Activated CD8-positive, alpha-beta memory T cell treated with anti-CD3 and anti-CD28 coated beads, Interleukin-2, amount 10 ng/mL, durations not matched to agents 7 days and 5 days (primary cell): ENCODE data around the gene TNNI3K. TPM values are rescaled to one million over a fixed set of nuclear protein-coding genes. Genes with fewer than 3 reads are reported as not detected.
A peak's percentile ranks its signal among the peaks of the same experiment; 100 is the strongest.

Source experiments
- ATAC-seq: fragments of 150-1000 bp; cut with Tn5 transposase; one replicate; pipeline ENCODE4 v1.10.0; 2021; ENCODE audit warnings: moderate library complexity
- CTCF ChIA-PET: fragments of 350-600 bp; sonication (Branson Sonifier 250); formaldehyde crosslinking; loops from one replicate; lab custom pipeline; 2021; ENCODE audit warnings: antibody characterized with exemption; lab: Charles Lee
- DNase-seq: peaks from one replicate; pipeline ENCODE4 v3.0.0-alpha.2; 2020
- H3K27ac Mint-ChIP-seq: one replicate; pipeline ENCODE4 v1.8.0; 2021; ENCODE audit warnings: mild to moderate bottlenecking, mixed read lengths
- H3K27me3 Mint-ChIP-seq: one replicate; pipeline ENCODE4 v1.8.0; 2021; ENCODE audit warnings: mixed read lengths
- H3K36me3 Mint-ChIP-seq: one replicate; pipeline ENCODE4 v1.8.0; 2021; ENCODE audit warnings: mild to moderate bottlenecking, mixed read lengths
- H3K4me1 Mint-ChIP-seq: one replicate; pipeline ENCODE4 v1.8.0; 2021; ENCODE audit warnings: mixed read lengths
- H3K4me3 Mint-ChIP-seq: one replicate; pipeline ENCODE4 v1.8.0; 2021; ENCODE audit warnings: mild to moderate bottlenecking, moderate library complexity, mixed read lengths
- H3K9me3 Mint-ChIP-seq: one replicate; pipeline ENCODE4 v1.8.0; 2022; ENCODE audit warnings: low read depth, mixed read lengths
- total RNA-seq, 2 experiments: library from RNA; stranded (reverse); gene quantifications; one replicate each; pipeline ENCODE4 v1.2.3, GENCODE V29; 2021

Gene TNNI3K, protein sequence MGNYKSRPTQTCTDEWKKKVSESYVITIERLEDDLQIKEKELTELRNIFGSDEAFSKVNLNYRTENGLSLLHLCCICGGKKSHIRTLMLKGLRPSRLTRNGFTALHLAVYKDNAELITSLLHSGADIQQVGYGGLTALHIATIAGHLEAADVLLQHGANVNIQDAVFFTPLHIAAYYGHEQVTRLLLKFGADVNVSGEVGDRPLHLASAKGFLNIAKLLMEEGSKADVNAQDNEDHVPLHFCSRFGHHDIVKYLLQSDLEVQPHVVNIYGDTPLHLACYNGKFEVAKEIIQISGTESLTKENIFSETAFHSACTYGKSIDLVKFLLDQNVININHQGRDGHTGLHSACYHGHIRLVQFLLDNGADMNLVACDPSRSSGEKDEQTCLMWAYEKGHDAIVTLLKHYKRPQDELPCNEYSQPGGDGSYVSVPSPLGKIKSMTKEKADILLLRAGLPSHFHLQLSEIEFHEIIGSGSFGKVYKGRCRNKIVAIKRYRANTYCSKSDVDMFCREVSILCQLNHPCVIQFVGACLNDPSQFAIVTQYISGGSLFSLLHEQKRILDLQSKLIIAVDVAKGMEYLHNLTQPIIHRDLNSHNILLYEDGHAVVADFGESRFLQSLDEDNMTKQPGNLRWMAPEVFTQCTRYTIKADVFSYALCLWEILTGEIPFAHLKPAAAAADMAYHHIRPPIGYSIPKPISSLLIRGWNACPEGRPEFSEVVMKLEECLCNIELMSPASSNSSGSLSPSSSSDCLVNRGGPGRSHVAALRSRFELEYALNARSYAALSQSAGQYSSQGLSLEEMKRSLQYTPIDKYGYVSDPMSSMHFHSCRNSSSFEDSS
- total RNA-seq = not detected

DNA sequence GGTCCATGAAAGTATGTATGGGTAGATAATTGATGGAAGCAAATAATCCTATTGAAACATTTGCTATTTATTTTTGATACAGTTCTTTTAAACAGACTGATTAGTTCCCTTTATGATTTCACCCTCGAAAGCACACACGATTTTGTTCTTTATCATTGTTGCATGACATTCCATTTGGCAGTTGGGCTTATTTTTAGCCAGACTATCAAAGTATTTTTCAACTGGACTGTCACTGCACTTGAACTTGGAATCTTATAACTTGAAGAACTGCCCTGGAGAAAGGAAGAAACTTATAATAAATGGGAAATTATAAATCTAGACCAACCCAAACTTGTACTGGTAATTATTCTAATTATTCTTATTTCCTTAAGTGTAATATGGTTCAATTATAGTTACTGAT is at the start of gene TNNI3K:
Gene TNNI3K (plus strand): TSS at position 235 of the 400 bp plus-strand sequence. CDS start 65 bp downstream, at position 300.
- no peaks in the 10 kb centered on the region for H3K4me1 Mint-ChIP-seq
- CTCF ChIA-PET = no interaction called here
- no peaks in the 10 kb centered on the region for H3K27me3 Mint-ChIP-seq
- DNase-seq (no peak), ATAC-seq (no peak)
- H3K4me3 Mint-ChIP-seq = no peak within 1 kb of the TSS
- no peaks in the 10 kb centered on the region for H3K9me3 Mint-ChIP-seq
- H3K36me3 Mint-ChIP-seq = no peaks in the 10 kb centered on the region
- H3K27ac Mint-ChIP-seq = no peak within 1 kb of the TSS

DNA sequence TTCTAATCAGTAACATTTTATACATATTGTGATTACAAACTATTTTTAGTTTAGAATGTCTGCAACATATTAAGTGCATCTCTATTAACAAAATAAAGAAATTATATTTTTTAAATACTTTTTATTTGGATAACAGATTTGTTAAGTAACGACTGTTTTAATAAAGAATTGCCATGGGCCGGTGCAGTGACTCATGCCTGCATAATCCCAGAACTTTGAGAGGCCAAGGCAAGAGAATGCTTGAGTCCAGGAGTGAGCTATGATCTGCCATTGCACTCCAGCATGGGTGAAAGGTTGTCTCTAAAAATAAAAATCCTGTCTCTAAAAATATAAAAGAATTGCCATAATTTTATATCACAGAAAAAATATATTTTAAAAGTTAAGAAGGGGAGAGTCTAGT is 41.3 kb upstream of the TNNI3K start:
- ATAC-seq (no peak), DNase-seq (no peak)
- peaks cover 2% of the 10 kb centered on the region for H3K9me3 Mint-ChIP-seq
- H3K27me3 Mint-ChIP-seq = no peaks in the 10 kb centered on the region
- CTCF ChIA-PET = no interaction called here
- no peak overlapping the region for H3K4me3 Mint-ChIP-seq
- no peak overlapping the region for H3K27ac Mint-ChIP-seq
- peaks cover 1% of the 10 kb centered on the region for H3K36me3 Mint-ChIP-seq
- peaks cover 12% of the 10 kb centered on the region for H3K4me1 Mint-ChIP-seq

DNA sequence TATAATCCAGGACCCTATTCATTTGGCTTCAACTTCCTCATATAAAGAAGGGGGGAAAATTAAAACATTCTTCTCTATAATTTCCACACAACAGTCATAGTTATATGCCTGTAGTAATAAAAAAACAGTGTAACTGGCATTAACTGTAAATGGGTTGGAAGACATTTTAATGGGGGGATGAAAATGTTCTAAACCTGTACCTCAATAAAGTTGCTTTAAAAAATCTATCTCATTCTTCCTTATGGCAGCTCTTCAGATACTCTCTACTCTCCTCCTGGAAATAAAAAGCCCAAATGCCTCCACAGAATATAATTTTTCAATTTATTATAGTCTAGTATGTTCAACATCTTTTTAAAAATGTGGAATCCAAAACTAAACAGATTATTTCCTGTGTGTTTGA is 39.8 kb upstream of the TNNI3K start:
- peaks cover 18% of the 10 kb centered on the region for H3K4me1 Mint-ChIP-seq

DNA sequence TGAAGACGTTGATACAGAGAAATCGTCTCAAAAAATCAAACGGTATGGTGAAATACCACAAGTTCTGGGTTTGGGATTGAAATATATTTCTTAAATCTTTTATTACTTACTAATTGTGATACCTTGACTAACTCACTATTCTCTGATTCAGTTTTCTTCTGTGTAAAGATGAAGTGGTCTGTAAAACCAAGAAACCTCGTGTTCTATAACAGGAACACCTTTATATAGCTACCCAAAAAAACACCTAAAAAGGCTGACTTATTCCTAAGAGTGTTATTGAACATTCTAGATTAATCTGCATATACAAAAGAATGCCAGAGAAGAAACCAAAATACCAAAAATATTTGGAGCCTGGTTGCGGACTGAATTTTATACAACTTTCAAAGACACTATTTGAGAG is 37.9 kb upstream of the TNNI3K start:
- CTCF ChIA-PET = no interaction called here
- ATAC-seq (no peak), DNase-seq (no peak)
- Mint-ChIP-seq H3K27me3 (no peaks in the 10 kb centered on the region), H3K4me3 (peak overlapping the region; percentile 79), H3K4me1 (peaks cover 18% of the 10 kb centered on the region), H3K9me3 (no peaks in the 10 kb centered on the region), H3K27ac (peak overlapping the region; percentile 82), H3K36me3 (peaks cover 2% of the 10 kb centered on the region)

More for the DNA sequence above, 39.8 kb upstream of the TNNI3K start:
- DNase-seq (no peak), ATAC-seq (no peak)
- peaks cover under 1% of the 10 kb centered on the region for H3K9me3 Mint-ChIP-seq
- peaks cover 2% of the 10 kb centered on the region for H3K36me3 Mint-ChIP-seq
- no peaks in the 10 kb centered on the region for H3K27me3 Mint-ChIP-seq
- CTCF ChIA-PET = no interaction called here
- no peak overlapping the region for H3K27ac Mint-ChIP-seq
- no peak overlapping the region for H3K4me3 Mint-ChIP-seq

DNA sequence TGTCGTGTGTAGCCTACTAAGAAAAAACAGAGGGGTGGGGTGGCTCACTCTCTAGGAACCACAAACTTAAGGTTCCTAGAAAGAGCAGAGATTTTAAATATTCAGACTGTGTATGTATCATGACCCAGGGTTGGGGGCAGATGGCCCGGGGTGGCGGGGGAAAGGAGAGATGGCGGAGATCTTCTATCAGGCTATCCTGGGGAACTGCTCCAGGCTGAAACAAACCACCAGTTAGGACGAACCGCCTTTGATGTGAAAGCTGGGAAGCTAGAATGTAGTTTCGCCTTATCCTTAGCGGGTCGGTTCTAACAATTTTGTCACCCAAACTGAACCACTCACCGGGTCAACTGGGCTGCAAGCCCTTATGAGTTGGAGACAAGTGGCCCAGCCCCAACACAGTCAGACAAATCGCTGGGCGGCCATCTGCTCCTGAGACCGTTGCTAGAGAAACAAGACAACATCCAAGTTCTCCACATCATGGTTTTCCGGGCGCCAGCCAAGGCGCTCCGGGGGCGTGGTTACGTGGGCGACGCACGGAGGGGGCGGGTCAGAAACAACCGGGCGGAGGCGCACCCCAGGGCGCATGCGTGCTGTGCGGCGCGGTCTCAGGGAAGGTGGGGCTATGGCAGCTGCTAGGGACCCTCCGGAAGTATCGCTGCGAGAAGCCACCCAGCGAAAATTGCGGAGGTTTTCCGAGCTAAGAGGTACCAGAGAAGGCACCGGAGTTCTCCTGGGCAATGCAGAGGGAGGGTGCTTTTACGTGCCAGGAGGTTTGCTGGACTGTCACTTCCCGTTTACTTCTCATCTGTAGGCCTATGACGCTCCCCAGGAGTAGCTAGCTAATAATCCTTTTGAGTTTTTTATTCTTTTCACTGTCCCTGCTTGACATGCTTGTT is 37.3 kb upstream of the TNNI3K start, which contains the start of the genes FPGT and LRRIQ3:
Gene FPGT (plus strand): TSS at position 586 of the 896 bp plus-strand sequence. CDS start 37 bp downstream, at position 623.
Gene LRRIQ3 (minus strand): TSS at position 520 of the 896 bp plus-strand sequence. CDS start 14,492 bp downstream, outside the sequence.
- no peaks in the 10 kb centered on the region for H3K27me3 Mint-ChIP-seq
- H3K4me1 Mint-ChIP-seq = peaks cover 18% of the 10 kb centered on the region
- H3K4me3 Mint-ChIP-seq = peak within 1 kb of the TSS; percentile 79
- H3K27ac Mint-ChIP-seq = peak within 1 kb of the TSS; percentile 82
- peaks cover 2% of the 10 kb centered on the region for H3K36me3 Mint-ChIP-seq
- peak; percentile 97 for DNase-seq
- CTCF ChIA-PET = no interaction called here
- H3K9me3 Mint-ChIP-seq = no peaks in the 10 kb centered on the region
- ATAC-seq = peak; percentile 97

DNA sequence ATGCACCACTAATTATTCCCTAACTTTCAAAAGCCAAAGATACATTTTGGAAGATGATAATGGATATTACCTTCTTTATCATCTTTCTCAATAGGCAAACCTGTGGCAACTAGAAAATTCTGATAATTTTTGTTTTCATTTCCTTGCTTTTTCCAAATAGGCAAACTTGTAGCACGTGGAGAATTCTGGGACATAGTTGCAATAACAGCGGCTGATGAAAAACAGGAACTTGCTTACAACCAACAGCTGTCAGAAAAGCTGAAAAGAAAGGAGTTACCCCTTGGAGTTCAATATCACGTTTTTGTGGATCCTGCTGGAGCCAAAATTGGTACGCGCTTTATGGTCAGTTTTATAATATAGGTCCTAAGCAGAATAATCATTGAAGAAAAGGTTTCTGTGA is 35.7 kb upstream of the TNNI3K start:
- no peak for DNase-seq
- Mint-ChIP-seq H3K27me3 (no peaks in the 10 kb centered on the region), H3K36me3 (peaks cover 2% of the 10 kb centered on the region), H3K9me3 (no peaks in the 10 kb centered on the region), H3K27ac (no peak overlapping the region), H3K4me1 (peaks cover 18% of the 10 kb centered on the region), H3K4me3 (no peak overlapping the region)
- no peak for ATAC-seq
- CTCF ChIA-PET = no interaction called here

DNA sequence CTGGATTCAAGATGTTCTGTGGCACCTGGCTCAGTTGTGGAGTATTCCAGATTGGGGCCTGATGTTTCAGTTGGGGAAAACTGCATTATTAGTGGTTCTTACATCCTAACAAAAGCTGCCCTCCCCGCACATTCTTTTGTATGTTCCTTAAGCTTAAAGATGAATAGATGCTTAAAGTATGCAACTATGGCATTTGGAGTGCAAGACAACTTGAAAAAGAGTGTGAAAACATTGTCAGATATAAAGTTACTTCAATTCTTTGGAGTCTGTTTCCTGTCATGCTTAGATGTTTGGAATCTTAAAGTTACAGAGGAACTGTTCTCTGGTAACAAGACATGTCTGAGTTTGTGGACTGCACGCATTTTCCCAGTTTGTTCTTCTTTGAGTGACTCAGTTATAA is 29.9 kb upstream of the TNNI3K start:
- Mint-ChIP-seq H3K9me3 (no peaks in the 10 kb centered on the region), H3K27me3 (no peaks in the 10 kb centered on the region), H3K27ac (no peak overlapping the region), H3K36me3 (peaks cover 3% of the 10 kb centered on the region), H3K4me3 (no peak overlapping the region), H3K4me1 (peaks cover 2% of the 10 kb centered on the region)
- DNase-seq = no peak
- ATAC-seq = no peak
- CTCF ChIA-PET = interaction anchor here (1.5 kb wide), 1 partner anchor 10 kb away, joined by 3 read pairs; no protein-coding TSS in a partner anchor

DNA sequence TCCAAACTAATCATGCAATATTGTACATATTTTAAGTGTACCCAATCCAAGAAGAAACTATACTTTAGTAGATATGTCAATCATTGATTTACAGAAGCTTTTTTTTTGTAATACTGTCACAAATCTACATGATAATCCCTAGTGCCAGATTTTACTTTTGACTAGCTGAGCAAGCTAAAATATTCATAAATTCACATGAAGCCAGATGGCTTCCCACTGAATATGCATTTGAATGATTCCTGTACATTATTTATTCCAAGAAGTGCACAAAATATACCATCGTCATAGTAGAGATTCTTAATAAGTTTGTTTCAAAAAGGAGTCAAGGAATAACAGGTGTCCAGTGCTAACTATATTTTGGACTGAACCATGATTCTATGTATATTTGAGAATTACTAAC is 20.0 kb upstream of the TNNI3K start:
- ATAC-seq (no peak), DNase-seq (no peak)
- CTCF ChIA-PET = interaction anchor here (1.1 kb wide), 1 partner anchor 10 kb away, joined by 3 read pairs; no protein-coding TSS in a partner anchor
- H3K27ac Mint-ChIP-seq = no peak overlapping the region
- H3K4me1 Mint-ChIP-seq = no peaks in the 10 kb centered on the region
- no peaks in the 10 kb centered on the region for H3K9me3 Mint-ChIP-seq
- H3K4me3 Mint-ChIP-seq = no peak overlapping the region
- no peaks in the 10 kb centered on the region for H3K27me3 Mint-ChIP-seq
- no peaks in the 10 kb centered on the region for H3K36me3 Mint-ChIP-seq

DNA sequence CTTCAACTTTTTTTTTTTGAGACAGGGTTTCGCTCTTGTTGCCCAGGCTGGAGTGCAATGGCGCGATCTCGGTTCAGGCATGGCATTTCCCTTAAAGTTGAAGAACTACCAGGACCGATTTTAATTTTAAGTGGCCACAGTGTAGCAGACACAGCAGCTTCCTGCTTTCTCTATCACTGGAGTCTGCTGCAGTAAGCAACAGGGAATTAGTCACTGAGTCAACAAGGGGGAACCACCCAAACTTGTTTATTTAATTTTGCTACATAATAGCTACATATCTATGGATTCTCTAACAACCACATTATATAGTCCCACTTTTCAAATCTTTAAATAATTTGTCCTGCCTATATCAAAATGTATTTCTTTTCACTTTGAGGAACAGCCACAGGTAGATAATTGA is 12.5 kb upstream of the TNNI3K start:
- ATAC-seq = no peak
- no peak for DNase-seq
- H3K27me3 Mint-ChIP-seq = peaks cover 2% of the 10 kb centered on the region
- H3K27ac Mint-ChIP-seq = no peak overlapping the region
- no peaks in the 10 kb centered on the region for H3K4me1 Mint-ChIP-seq
- CTCF ChIA-PET = no interaction called here
- peaks cover 12% of the 10 kb centered on the region for H3K9me3 Mint-ChIP-seq
- H3K4me3 Mint-ChIP-seq = no peak overlapping the region
- H3K36me3 Mint-ChIP-seq = no peaks in the 10 kb centered on the region

DNA sequence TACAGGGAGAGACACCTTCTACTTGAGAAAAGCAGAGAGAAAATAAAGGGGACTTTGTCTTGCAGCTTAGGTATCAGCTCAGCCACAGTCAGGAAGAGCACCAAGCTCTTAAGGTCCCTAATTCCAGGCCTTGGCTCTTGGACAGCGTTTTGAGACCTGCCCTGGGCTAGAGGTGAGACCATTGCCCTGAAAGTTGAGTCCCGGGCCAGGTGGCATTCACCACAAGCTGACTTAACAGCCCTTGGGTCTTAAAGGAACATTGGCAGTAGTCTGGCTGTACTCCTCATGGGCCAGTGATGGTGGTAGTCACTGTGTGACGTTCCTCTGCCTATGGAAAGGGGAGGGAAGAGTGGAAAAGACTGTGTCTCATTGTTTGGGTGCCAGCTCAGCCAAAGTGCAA is 11.7 kb upstream of the TNNI3K start:
- peaks cover 12% of the 10 kb centered on the region for H3K9me3 Mint-ChIP-seq
- CTCF ChIA-PET = no interaction called here

DNA sequence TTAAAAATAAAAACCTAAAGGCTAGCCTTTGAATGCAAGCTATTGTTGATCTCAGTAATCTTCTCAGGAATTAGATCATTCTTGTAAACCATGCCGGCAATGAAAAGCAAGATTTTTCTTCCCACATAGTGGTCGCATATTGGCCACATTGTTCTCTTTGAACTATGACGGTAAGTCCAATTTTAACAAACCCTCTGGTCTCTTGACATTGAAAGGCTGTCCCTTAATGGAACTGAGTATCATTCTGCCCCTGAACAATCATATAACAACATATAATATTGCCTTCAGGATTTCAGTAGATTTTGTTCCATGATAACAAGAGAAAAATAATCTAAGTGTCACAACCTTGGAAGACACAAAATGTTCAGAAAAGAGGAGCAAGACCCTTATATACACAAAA is 1.3 kb downstream of the TNNI3K start:
- no peak overlapping the region for H3K4me3 Mint-ChIP-seq
- no peak for DNase-seq
- H3K4me1 Mint-ChIP-seq = no peaks in the 10 kb centered on the region
- no peak overlapping the region for H3K27ac Mint-ChIP-seq
- H3K9me3 Mint-ChIP-seq = no peaks in the 10 kb centered on the region
- CTCF ChIA-PET = no interaction called here
- H3K27me3 Mint-ChIP-seq = no peaks in the 10 kb centered on the region
- no peaks in the 10 kb centered on the region for H3K36me3 Mint-ChIP-seq
- no peak for ATAC-seq

More for the DNA sequence above, 11.7 kb upstream of the TNNI3K start:
- no peaks in the 10 kb centered on the region for H3K36me3 Mint-ChIP-seq
- no peak overlapping the region for H3K4me3 Mint-ChIP-seq
- no peak overlapping the region for H3K27ac Mint-ChIP-seq
- H3K4me1 Mint-ChIP-seq = no peaks in the 10 kb centered on the region
- H3K27me3 Mint-ChIP-seq = peaks cover 2% of the 10 kb centered on the region
- no peak for DNase-seq
- no peak for ATAC-seq

DNA sequence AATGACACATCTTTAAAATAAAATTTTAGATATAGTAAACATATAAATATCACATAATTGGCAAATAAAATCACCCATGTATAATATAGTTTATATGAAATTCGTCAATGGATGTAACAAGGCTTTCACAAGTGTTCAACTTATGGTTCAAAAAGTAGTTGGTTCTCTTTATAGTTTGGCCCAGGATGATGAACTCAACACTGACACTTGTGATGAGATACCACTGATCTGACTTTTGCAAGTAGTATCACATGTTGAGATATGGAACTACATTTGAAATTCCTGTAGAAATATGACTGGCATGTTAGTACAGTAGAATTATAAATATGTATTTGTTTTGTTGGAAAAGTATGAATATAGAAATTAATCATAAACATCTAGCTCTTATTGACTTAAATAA is 1.8 kb downstream of the TNNI3K start:
- Mint-ChIP-seq H3K27ac (no peak overlapping the region), H3K4me3 (no peak overlapping the region), H3K9me3 (no peaks in the 10 kb centered on the region), H3K4me1 (no peaks in the 10 kb centered on the region), H3K27me3 (no peaks in the 10 kb centered on the region), H3K36me3 (no peaks in the 10 kb centered on the region)
- CTCF ChIA-PET = no interaction called here
- no peak for DNase-seq
- ATAC-seq = no peak

DNA sequence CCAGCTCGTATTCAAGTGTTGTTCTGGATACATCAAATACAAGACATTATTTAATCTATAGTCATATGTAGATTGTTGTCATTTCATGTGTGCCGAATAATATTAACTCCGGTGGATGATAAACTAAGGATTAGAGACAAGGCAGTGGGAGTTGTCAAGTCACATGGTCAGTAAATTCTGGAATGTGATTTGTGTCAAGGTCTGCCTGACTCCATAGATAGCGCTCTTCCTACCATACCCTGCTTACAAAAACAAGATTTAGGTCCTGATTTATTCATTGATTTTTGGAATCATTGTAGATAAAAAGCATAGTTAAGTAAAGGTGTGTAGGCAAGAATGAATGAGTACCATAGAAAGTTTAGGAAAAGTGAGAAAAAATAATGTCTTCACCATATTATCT is 2.6 kb downstream of the TNNI3K start:
- Mint-ChIP-seq H3K9me3 (no peaks in the 10 kb centered on the region), H3K36me3 (no peaks in the 10 kb centered on the region), H3K4me1 (no peaks in the 10 kb centered on the region), H3K27me3 (no peaks in the 10 kb centered on the region), H3K27ac (no peak overlapping the region), H3K4me3 (no peak overlapping the region)
- CTCF ChIA-PET = no interaction called here
- DNase-seq = no peak
- no peak for ATAC-seq
